ENCODE measurements around the gene NTF3.

The NTF3 gene

GRCh38 chr12:5518584-5519365, 86.9 kb downstream of the NTF3 start:
- ATAC-seq (ENCODE audit: low read depth) (no peak), DNase-seq (ENCODE audit: low spot score) (no peak)
- no peaks in the 10 kb centered on the region for H3K9me3 ChIP-seq (ENCODE audit: severe bottlenecking)
- H3K4me3 ChIP-seq (ENCODE audit: severe bottlenecking): no peak overlapping the region
- TF ChIP-seq CTCF (IDR thresholded peaks at IDR 0.05; ENCODE audit: poor library complexity, severe bottlenecking): no peak
- no peak overlapping the region for H3K27ac ChIP-seq (ENCODE audit: poor library complexity, severe bottlenecking)
- H3K36me3 ChIP-seq (ENCODE audit: low read depth): no peaks in the 10 kb centered on the region
- no peaks in the 10 kb centered on the region for H3K27me3 ChIP-seq (ENCODE audit: insufficient read depth, poor library complexity, severe bottlenecking)
- no peaks in the 10 kb centered on the region for H3K4me1 ChIP-seq (ENCODE audit: insufficient read depth, poor library complexity, severe bottlenecking)

GRCh38 chr12:5520037-5520436, 88.1 kb downstream of the NTF3 start:
- Histone ChIP-seq H3K36me3 (ENCODE audit: low read depth) (no peaks in the 10 kb centered on the region), H3K4me1 (ENCODE audit: insufficient read depth, poor library complexity, severe bottlenecking) (no peaks in the 10 kb centered on the region), H3K27me3 (ENCODE audit: insufficient read depth, poor library complexity, severe bottlenecking) (no peaks in the 10 kb centered on the region), H3K4me3 (ENCODE audit: severe bottlenecking) (no peak overlapping the region), H3K9me3 (ENCODE audit: severe bottlenecking) (no peaks in the 10 kb centered on the region), H3K27ac (ENCODE audit: poor library complexity, severe bottlenecking) (no peak overlapping the region)
- ATAC-seq (ENCODE audit: low read depth) (no peak), DNase-seq (ENCODE audit: low spot score) (no peak)
- no peak for TF ChIP-seq CTCF (IDR thresholded peaks at IDR 0.05; ENCODE audit: poor library complexity, severe bottlenecking)

GRCh38 chr12:5520831-5521230, 88.9 kb downstream of the NTF3 start:
- Histone ChIP-seq H3K9me3 (ENCODE audit: severe bottlenecking) (no peaks in the 10 kb centered on the region), H3K4me1 (ENCODE audit: insufficient read depth, poor library complexity, severe bottlenecking) (no peaks in the 10 kb centered on the region), H3K36me3 (ENCODE audit: low read depth) (no peaks in the 10 kb centered on the region), H3K4me3 (ENCODE audit: severe bottlenecking) (no peak overlapping the region), H3K27ac (ENCODE audit: poor library complexity, severe bottlenecking) (no peak overlapping the region), H3K27me3 (ENCODE audit: insufficient read depth, poor library complexity, severe bottlenecking) (no peaks in the 10 kb centered on the region)
- no peak for TF ChIP-seq CTCF (IDR thresholded peaks at IDR 0.05; ENCODE audit: poor library complexity, severe bottlenecking)
- no peak for DNase-seq (ENCODE audit: low spot score)
- no peak for ATAC-seq (ENCODE audit: low read depth)

GRCh38 chr12:5521456-5522325, 89.8 kb downstream of the NTF3 start:
- Histone ChIP-seq H3K27ac (ENCODE audit: poor library complexity, severe bottlenecking) (no peak overlapping the region), H3K36me3 (ENCODE audit: low read depth) (no peaks in the 10 kb centered on the region), H3K9me3 (ENCODE audit: severe bottlenecking) (no peaks in the 10 kb centered on the region), H3K4me3 (ENCODE audit: severe bottlenecking) (no peak overlapping the region), H3K4me1 (ENCODE audit: insufficient read depth, poor library complexity, severe bottlenecking) (no peaks in the 10 kb centered on the region), H3K27me3 (ENCODE audit: insufficient read depth, poor library complexity, severe bottlenecking) (no peaks in the 10 kb centered on the region)
- TF ChIP-seq CTCF (IDR thresholded peaks at IDR 0.05; ENCODE audit: poor library complexity, severe bottlenecking): no peak
- DNase-seq (ENCODE audit: low spot score): no peak
- ATAC-seq (ENCODE audit: low read depth): no peak

All from RWPE2 (cell line).